ENCODE data around the gene FPR1. TPM values are rescaled to one million over a fixed set of nuclear protein-coding genes. Genes with fewer than 3 reads are reported as not detected.

Gene FPR1
- total RNA-seq, 3 donors from 2014 or later = 6.0 to 14.9 (median 13.1) TPM

- Histone ChIP-seq H3K9me3 (no peaks in the 10 kb centered on the region), H3K36me3 (no peaks in the 10 kb centered on the region), H3K27me3 (peaks cover 8 to 68% of the 10 kb centered on the region in 2 donors), H3K4me3 (peak overlapping the region in 2 of 3 donors; percentile 37 to 41), H3K4me1 (no peaks in the 10 kb centered on the region), H3K27ac (no peak overlapping the region)
- intact Hi-C loops (cut with DNase I; ENCODE audit: low total_unique reads) = no loop called here
- no peak for DNase-seq (ENCODE audit: low spot score in 2 of 2)
- no peak for TF ChIP-seq CTCF (IDR thresholded peaks at IDR 0.05)
- TF ChIP-seq POLR2A (IDR thresholded peaks at IDR 0.05) = no peak
- TF ChIP-seq POLR2AphosphoS5 (IDR thresholded peaks at IDR 0.05) = no peak
Observed at GRCh38 chr19:51719251-51719988, 32.3 kb downstream of the FPR1 start.

- Histone ChIP-seq H3K9me3 (no peaks in the 10 kb centered on the region), H3K27me3 (peaks cover 8 to 51% of the 10 kb centered on the region in 2 donors), H3K36me3 (no peaks in the 10 kb centered on the region), H3K4me1 (no peaks in the 10 kb centered on the region), H3K27ac (no peak overlapping the region), H3K4me3 (no peak overlapping the region)
- intact Hi-C loops (cut with DNase I; ENCODE audit: low total_unique reads) = no loop called here
- DNase-seq (ENCODE audit: low spot score in 2 of 2) = no peak
- TF ChIP-seq POLR2AphosphoS5 (IDR thresholded peaks at IDR 0.05) (no peak), POLR2A (IDR thresholded peaks at IDR 0.05) (no peak), CTCF (IDR thresholded peaks at IDR 0.05) (no peak)
Observed at GRCh38 chr19:51716925-51717324, 34.8 kb downstream of the FPR1 start.

GRCh38 chr19:51715850-51716249 lies 35.8 kb downstream of the FPR1 start:
- no peaks in the 10 kb centered on the region for H3K36me3 ChIP-seq
- H3K27me3 ChIP-seq = peaks cover 8 to 41% of the 10 kb centered on the region in 2 donors
- DNase-seq (ENCODE audit: low spot score in 2 of 2) = no peak
- no peak for TF ChIP-seq CTCF (IDR thresholded peaks at IDR 0.05)
- TF ChIP-seq POLR2A (IDR thresholded peaks at IDR 0.05) = no peak
- no peak for TF ChIP-seq POLR2AphosphoS5 (IDR thresholded peaks at IDR 0.05)
- no peak overlapping the region for H3K27ac ChIP-seq
- intact Hi-C loops (cut with DNase I; ENCODE audit: low total_unique reads) = no loop called here
- no peak overlapping the region for H3K4me3 ChIP-seq
- H3K4me1 ChIP-seq = no peaks in the 10 kb centered on the region
- H3K9me3 ChIP-seq = no peaks in the 10 kb centered on the region

- Histone ChIP-seq H3K27me3 (peaks cover 8 to 31% of the 10 kb centered on the region in 2 donors), H3K36me3 (no peaks in the 10 kb centered on the region), H3K4me1 (no peaks in the 10 kb centered on the region), H3K9me3 (no peaks in the 10 kb centered on the region), H3K4me3 (no peak overlapping the region), H3K27ac (no peak overlapping the region)
- TF ChIP-seq POLR2AphosphoS5 (IDR thresholded peaks at IDR 0.05) = no peak
- intact Hi-C loops (cut with DNase I; ENCODE audit: low total_unique reads) = no loop called here
- DNase-seq (ENCODE audit: low spot score in 2 of 2) = no peak
Observed at GRCh38 chr19:51714848-51715247, 36.8 kb downstream of the FPR1 start.

- H3K27me3 ChIP-seq = peaks cover 0 to 18% of the 10 kb centered on the region in 2 donors
- H3K36me3 ChIP-seq = no peaks in the 10 kb centered on the region
- no peak for TF ChIP-seq POLR2AphosphoS5 (IDR thresholded peaks at IDR 0.05)
- no peak for TF ChIP-seq CTCF (IDR thresholded peaks at IDR 0.05)
- intact Hi-C loops (cut with DNase I; ENCODE audit: low total_unique reads) = no loop called here
- DNase-seq (ENCODE audit: low spot score in 2 of 2) = no peak
- H3K4me3 ChIP-seq = no peak overlapping the region
- H3K9me3 ChIP-seq = no peaks in the 10 kb centered on the region
- no peak overlapping the region for H3K27ac ChIP-seq
- no peaks in the 10 kb centered on the region for H3K4me1 ChIP-seq
Observed at GRCh38 chr19:51713319-51714285, 38.1 kb downstream of the FPR1 start.

Measured in breast epithelium (tissue), 4 donors.